Progenitor cell of endocrine pancreas (in vitro differentiated cells): ENCODE measurements around the gene OR7E24. TPM values are rescaled to one million over a fixed set of nuclear protein-coding genes. Genes with fewer than 3 reads are reported as not detected.
"Not testable (repeated sequence)": the region's sequence is repeated elsewhere in the genome, so short reads cannot be mapped to it uniquely, and the experiment has no call there.

Experiments used
- DNase-seq: peaks from one replicate; pipeline ENCODE4 v3.0.0; 2021; ENCODE audit warnings: low spot score; ENCODE audit not compliant: unreplicated experiment
- H3K27ac Mint-ChIP-seq: 2 replicates; pipeline ENCODE4 v1.8.0; 2021; ENCODE audit warnings: mild to moderate bottlenecking, moderate library complexity, mixed read lengths
- H3K27me3 Mint-ChIP-seq: 2 replicates; pipeline ENCODE4 v1.8.0; 2021; ENCODE audit warnings: mixed read lengths
- H3K36me3 Mint-ChIP-seq: 2 replicates; pipeline ENCODE4 v1.8.0; 2022; ENCODE audit warnings: mixed read lengths; ENCODE audit not compliant: insufficient read depth
- H3K4me1 Mint-ChIP-seq: 2 replicates; pipeline ENCODE4 v1.8.0; 2021; ENCODE audit warnings: low read depth, mixed read lengths
- H3K4me3 Mint-ChIP-seq: 2 replicates; pipeline ENCODE4 v1.8.0; 2021; ENCODE audit warnings: low read depth, mild to moderate bottlenecking, moderate library complexity, mixed read lengths
- H3K9me3 Mint-ChIP-seq: 2 replicates; pipeline ENCODE4 v1.8.0; 2021; ENCODE audit warnings: low read depth, mixed read lengths
- CTCF ChIP-seq: fragments of 200-600 bp; sonication (generic); IDR thresholded peaks from one replicate; pipeline ENCODE4 v1.5.0; 2021; ENCODE audit warnings: antibody characterized with exemption, mild to moderate bottlenecking; ENCODE audit not compliant: unreplicated experiment
- long read RNA-seq: library from polyadenylated mRNA; unstranded; transcript quantifications from one replicate; pipeline ENCODE4 v2.0.0, GENCODE V29; 2020
- total RNA-seq: library from RNA; stranded (reverse); gene quantifications from 2 replicates; pipeline ENCODE4 v1.2.1, GENCODE V29; 2021

OR7E24 gene
- total RNA-seq, result not detected in 2 replicates
- long read RNA-seq, result 0 reads

- H3K4me1 Mint-ChIP-seq, result no peaks in the 10 kb centered on the region
- TF ChIP-seq CTCF, result no peak
- no peak within 1 kb of the TSS for H3K27ac Mint-ChIP-seq
- DNase-seq, result no peak
- H3K27me3 Mint-ChIP-seq, result no peaks in the 10 kb centered on the region
- H3K9me3 Mint-ChIP-seq, result peaks cover 48% of the 10 kb centered on the region
- no peak within 1 kb of the TSS for H3K4me3 Mint-ChIP-seq
- no peaks in the 10 kb centered on the region for H3K36me3 Mint-ChIP-seq
Observed at GRCh38 chr19:9250630-9251029, at the start of gene OR7E24. TSS of gene OR7E24 (plus strand) at chr19:9250930. CDS start at chr19:9251044, 114 bp downstream.

GRCh38 chr19:9205501-9206113 is 45.1 kb upstream of the OR7E24 start:
- no peaks in the 10 kb centered on the region for H3K27me3 Mint-ChIP-seq
- H3K4me3 Mint-ChIP-seq, result no peak overlapping the region
- H3K9me3 Mint-ChIP-seq, result peaks cover 10% of the 10 kb centered on the region
- peak; percentile 61 for DNase-seq
- no peak overlapping the region for H3K27ac Mint-ChIP-seq
- no peaks in the 10 kb centered on the region for H3K36me3 Mint-ChIP-seq
- peak; percentile 89 for TF ChIP-seq CTCF
- no peaks in the 10 kb centered on the region for H3K4me1 Mint-ChIP-seq

GRCh38 chr19:9219489-9219888 is 31.2 kb upstream of the OR7E24 start, which contains the start of gene OR7D4:
TSS of gene OR7D4 (minus strand) at chr19:9219589. CDS start at chr19:9214837, 4,752 bp downstream.
- peaks cover 65% of the 10 kb centered on the region for H3K9me3 Mint-ChIP-seq
- DNase-seq, result no peak
- no peaks in the 10 kb centered on the region for H3K4me1 Mint-ChIP-seq
- peaks cover 6% of the 10 kb centered on the region for H3K36me3 Mint-ChIP-seq
- no peak for TF ChIP-seq CTCF
- no peak within 1 kb of the TSS for H3K4me3 Mint-ChIP-seq
- no peaks in the 10 kb centered on the region for H3K27me3 Mint-ChIP-seq
- no peak within 1 kb of the TSS for H3K27ac Mint-ChIP-seq

GRCh38 chr19:9251236-9251635 is 506 bp downstream of the OR7E24 start:
- no peak overlapping the region for H3K4me3 Mint-ChIP-seq
- TF ChIP-seq CTCF, result no peak
- no peak overlapping the region for H3K27ac Mint-ChIP-seq
- peaks cover 48% of the 10 kb centered on the region for H3K9me3 Mint-ChIP-seq
- H3K36me3 Mint-ChIP-seq, result no peaks in the 10 kb centered on the region
- no peak for DNase-seq
- no peaks in the 10 kb centered on the region for H3K27me3 Mint-ChIP-seq
- H3K4me1 Mint-ChIP-seq, result no peaks in the 10 kb centered on the region

GRCh38 chr19:9283485-9283884 is 32.8 kb downstream of the OR7E24 start:
- H3K9me3 Mint-ChIP-seq, result peaks cover 57% of the 10 kb centered on the region
- not testable (repeated sequence) for H3K36me3 Mint-ChIP-seq, H3K27me3 Mint-ChIP-seq, H3K27ac Mint-ChIP-seq, H3K4me3 Mint-ChIP-seq, DNase-seq, H3K4me1 Mint-ChIP-seq

GRCh38 chr19:9289231-9289884 is 38.6 kb downstream of the OR7E24 start:
- Mint-ChIP-seq H3K4me1 (no peaks in the 10 kb centered on the region), H3K27me3 (no peaks in the 10 kb centered on the region), H3K9me3 (peaks cover 42% of the 10 kb centered on the region), H3K36me3 (peaks cover 42% of the 10 kb centered on the region), H3K27ac (no peak overlapping the region), H3K4me3 (no peak overlapping the region)
- no peak for TF ChIP-seq CTCF
- DNase-seq, result no peak
